Thyroid gland (tissue), 4 donors: Measurements from ENCODE around the gene KIDINS220.

Experiments
- POLR2A ChIP-seq, 2 donors: fragments of 450-650 bp; IDR thresholded peaks; one replicate each; pipeline ENCODE4 v1.6.1; 2017; ENCODE audit warnings: antibody characterized with exemption in 2 of 2, mild to moderate bottlenecking in 2 of 2, moderate library complexity in 1 of 2
- TF ChIP-seq, protein P1 (sequence below), 6 experiments: fragments of 200-600 bp in 3 of 6; fragments of 450-650 bp in 3 of 6; sonication (generic) in 3 of 6; IDR thresholded peaks; one replicate each; pipeline ENCODE4 v1.5.1; 2016 to 2019; ENCODE audit warnings: antibody characterized with exemption in 6 of 6, mild to moderate bottlenecking in 2 of 6, inconsistent platforms in 1 of 6, moderate library complexity in 1 of 6

DNA sequence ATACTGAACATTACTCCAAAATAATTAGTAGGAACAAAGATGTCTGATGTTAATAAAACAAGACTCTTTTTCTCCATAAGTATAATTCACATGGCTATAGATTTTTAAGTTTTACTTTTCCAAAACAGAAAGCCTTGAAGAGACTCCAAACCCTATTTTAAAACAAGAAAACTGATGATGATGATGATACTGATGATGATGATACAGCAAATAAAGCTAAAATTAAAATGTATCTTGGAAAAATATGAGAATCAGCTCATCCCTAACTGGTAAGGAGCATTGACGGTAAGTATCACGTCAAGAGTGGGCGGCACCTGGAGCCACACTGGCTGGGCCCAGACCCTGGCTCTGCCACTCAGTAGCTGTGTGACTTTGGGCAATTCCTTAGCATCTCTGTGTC is 116.0 kb downstream of the KIDINS220 start:
- TF ChIP-seq, protein P1, sequence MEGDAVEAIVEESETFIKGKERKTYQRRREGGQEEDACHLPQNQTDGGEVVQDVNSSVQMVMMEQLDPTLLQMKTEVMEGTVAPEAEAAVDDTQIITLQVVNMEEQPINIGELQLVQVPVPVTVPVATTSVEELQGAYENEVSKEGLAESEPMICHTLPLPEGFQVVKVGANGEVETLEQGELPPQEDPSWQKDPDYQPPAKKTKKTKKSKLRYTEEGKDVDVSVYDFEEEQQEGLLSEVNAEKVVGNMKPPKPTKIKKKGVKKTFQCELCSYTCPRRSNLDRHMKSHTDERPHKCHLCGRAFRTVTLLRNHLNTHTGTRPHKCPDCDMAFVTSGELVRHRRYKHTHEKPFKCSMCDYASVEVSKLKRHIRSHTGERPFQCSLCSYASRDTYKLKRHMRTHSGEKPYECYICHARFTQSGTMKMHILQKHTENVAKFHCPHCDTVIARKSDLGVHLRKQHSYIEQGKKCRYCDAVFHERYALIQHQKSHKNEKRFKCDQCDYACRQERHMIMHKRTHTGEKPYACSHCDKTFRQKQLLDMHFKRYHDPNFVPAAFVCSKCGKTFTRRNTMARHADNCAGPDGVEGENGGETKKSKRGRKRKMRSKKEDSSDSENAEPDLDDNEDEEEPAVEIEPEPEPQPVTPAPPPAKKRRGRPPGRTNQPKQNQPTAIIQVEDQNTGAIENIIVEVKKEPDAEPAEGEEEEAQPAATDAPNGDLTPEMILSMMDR (IDR thresholded peaks at IDR 0.05), result no peak
- no peak for TF ChIP-seq POLR2A (IDR thresholded peaks at IDR 0.05)
